Fibroblast of pulmonary artery (primary cell): ENCODE measurements around the gene ITPR3.

Experiments used
- DNase-seq: peaks from one replicate; pipeline ENCODE4 v3.0.0-alpha.2; 2010; ENCODE audit warnings: low read depth
- H3K4me3 ChIP-seq: replicated peaks from 2 replicates; pipeline ENCODE4 v1.5.1; 2011; ENCODE audit warnings: low read depth, mild to moderate bottlenecking, control low read depth, low read length, moderate library complexity
- TF ChIP-seq, protein P1 (sequence below): IDR thresholded peaks from 2 replicates; pipeline ENCODE4 v1.5.1; 2011; ENCODE audit warnings: mild to moderate bottlenecking, control low read depth, low read length, inconsistent platforms; ENCODE audit errors: missing control alignments

Gene ITPR3

DNA sequence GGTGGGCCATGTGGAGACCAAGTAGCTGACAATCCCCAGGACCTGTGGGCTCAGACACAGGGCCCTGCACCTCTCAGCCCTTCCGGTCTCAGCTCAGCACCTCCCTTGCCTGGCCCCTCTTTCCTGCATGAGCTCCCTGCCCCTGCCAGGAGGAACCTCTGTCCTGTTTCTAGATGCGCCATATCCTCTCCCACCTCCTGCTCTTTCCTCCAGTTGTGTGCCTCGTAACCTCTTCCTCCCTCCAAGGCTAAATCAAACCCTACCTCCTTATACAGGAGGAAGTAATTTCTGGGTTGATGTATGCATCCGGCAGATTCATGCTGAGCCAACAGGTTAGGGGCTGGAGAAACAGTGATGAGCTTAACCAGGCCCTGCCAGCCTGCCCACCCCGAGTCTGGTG is 30.9 kb downstream of the ITPR3 start:
- no peak for DNase-seq
- TF ChIP-seq, protein P1, sequence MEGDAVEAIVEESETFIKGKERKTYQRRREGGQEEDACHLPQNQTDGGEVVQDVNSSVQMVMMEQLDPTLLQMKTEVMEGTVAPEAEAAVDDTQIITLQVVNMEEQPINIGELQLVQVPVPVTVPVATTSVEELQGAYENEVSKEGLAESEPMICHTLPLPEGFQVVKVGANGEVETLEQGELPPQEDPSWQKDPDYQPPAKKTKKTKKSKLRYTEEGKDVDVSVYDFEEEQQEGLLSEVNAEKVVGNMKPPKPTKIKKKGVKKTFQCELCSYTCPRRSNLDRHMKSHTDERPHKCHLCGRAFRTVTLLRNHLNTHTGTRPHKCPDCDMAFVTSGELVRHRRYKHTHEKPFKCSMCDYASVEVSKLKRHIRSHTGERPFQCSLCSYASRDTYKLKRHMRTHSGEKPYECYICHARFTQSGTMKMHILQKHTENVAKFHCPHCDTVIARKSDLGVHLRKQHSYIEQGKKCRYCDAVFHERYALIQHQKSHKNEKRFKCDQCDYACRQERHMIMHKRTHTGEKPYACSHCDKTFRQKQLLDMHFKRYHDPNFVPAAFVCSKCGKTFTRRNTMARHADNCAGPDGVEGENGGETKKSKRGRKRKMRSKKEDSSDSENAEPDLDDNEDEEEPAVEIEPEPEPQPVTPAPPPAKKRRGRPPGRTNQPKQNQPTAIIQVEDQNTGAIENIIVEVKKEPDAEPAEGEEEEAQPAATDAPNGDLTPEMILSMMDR, result no peak
- H3K4me3 ChIP-seq, result no peak overlapping the region

DNA sequence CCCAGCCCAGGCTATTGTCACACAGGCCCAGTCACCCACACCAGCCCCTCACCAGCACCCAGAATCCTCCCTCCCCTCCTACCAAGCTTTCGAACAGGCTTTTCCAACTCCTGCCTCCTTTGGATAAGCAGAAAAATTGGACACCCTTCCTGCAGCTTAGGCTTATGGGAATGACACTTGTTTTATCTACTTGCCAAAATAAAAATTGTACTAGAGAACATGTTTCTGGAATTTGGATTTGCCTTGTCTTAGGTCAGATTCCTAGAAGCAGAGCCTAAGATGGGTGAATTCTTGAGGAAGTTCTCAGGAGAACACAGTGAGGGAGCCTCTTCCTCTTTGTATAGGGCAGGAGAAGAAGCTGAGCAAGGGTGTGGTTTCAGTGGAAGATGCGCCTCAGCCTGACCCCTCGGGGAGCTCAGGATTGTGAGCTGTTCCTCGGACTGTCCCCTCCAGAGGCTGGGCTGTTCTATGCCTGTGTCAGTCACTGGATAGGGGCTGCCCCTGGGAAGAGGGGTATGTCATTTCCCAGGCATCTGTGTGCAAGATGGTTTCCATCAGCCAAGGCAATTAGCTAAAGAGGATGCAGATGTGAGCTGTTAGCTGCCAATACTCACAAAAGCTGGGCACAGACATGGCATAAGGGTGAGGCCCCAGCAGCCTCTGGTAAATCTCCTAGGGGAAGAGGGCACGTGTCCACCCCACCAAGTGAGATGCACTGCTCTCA is 33.9 kb downstream of the ITPR3 start:
- H3K4me3 ChIP-seq, result no peak overlapping the region
- no peak for DNase-seq
- TF ChIP-seq, protein P1, result no peak

DNA sequence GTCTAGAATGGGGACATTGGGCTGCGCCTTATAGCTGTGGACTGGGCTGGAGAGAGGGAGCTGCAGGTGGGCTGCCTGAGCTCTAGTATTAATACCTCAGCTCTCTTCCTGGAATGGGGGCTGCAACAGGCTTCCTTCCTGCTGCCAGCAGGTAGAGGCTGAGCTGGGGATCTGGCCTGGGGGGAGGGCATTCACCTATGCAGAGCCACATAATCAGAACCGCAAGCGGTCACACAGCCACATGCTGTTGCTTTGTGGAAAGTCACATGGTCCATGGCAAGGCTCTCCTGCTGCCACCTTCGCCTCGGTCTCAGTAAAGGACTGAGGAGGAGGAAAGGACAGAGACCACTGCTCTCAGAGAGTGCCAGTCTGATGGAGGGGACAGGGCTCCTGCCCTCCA is 35.7 kb downstream of the ITPR3 start:
- TF ChIP-seq, protein P1, result no peak
- no peak overlapping the region for H3K4me3 ChIP-seq
- DNase-seq, result no peak

DNA sequence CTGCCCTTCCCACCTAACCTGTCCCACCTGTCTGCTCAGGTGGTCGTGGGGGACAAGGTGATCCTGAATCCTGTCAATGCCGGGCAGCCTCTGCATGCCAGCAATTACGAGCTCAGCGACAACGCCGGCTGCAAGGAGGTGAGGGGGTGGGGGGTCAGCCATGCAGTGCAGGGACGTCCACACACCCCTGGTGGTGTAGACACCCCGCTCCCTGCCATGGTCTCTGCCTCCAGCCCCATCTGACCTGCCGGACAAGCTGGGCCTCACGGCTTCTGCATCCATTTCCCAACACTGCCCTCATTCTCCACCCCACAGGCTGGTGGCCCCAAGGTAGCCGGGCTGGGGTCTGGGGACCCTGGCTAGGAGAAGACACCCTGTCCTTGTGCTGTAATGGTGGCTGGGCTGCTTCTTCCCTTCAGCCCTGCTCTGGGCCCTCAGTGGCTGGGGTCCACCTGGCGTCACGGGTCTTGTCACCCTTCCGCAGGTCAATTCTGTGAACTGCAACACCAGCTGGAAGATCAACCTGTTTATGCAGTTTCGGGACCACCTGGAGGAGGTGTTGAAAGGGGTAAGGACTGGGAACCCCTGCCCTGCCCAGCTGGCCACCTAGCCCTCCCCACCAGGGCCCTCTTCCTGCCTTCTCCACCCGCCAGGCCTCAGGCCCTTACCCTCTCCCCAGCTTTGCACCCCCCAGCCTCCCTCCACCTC is 38.0 kb downstream of the ITPR3 start:
- TF ChIP-seq, protein P1, result no peak
- H3K4me3 ChIP-seq, result no peak overlapping the region
- no peak for DNase-seq

DNA sequence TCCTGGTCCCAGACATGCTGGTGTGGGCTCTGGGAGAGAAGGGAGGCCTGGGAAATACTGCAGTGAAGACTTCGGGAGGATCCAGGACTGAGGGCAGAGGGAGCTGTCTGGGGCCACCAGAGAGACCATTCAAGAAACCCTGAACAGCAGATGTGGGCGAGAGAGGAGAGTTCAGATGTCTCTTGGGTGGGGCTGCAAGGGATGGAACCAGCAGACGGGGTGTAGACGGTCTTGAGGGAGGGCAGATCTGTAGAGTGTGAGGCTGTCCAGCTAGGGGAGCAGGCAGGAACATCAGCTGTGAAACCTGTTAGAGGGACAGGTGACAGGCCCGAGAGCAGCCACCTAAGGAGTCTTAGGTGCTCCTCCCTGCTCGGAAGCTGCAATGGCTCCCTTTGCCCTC is 38.9 kb downstream of the ITPR3 start:
- no peak overlapping the region for H3K4me3 ChIP-seq
- TF ChIP-seq, protein P1, result no peak
- DNase-seq, result no peak

DNA sequence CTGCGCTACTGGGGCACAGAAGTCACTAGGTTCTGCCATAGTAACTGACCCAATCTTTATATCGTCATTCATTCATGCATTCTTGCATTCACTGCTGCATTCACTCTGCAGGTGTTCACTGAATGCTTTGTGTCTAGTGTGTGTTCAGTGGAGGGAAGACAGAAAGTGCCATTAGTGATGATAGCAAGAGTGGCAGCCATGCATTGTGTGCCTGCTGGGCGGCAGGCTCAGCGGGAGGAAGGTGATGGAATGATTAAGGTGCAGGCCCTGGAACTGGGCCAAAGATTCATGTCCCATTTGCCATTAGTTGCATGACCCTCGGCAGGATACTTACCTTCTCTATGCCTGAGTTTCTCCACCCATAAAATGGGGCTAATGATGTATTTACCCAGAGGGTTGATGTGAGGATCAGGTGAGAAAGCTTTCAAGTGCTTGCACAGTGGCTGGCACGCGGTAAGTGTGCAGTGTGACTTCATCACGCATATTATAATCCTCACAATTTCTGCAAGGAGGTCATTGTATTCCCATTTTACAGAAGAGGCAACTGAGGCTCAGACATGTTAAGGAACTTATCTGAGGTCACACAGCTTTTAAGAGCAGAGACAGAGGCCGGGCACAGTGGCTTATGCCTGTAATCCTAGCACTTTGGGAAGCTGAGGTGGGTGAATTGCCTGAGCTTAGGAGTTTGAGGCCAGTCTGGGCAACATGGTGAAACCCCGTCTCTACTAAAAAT is 40.1 kb downstream of the ITPR3 start:
- DNase-seq, result no peak
- no peak overlapping the region for H3K4me3 ChIP-seq
- TF ChIP-seq, protein P1, result no peak
